Eye (tissue), 1 donor: ENCODE data around the gene CDK8.

Experiments used
- DNase-seq: peaks from one replicate; pipeline ENCODE4 v3.0.0-alpha.2; 2015

Gene CDK8

DNA sequence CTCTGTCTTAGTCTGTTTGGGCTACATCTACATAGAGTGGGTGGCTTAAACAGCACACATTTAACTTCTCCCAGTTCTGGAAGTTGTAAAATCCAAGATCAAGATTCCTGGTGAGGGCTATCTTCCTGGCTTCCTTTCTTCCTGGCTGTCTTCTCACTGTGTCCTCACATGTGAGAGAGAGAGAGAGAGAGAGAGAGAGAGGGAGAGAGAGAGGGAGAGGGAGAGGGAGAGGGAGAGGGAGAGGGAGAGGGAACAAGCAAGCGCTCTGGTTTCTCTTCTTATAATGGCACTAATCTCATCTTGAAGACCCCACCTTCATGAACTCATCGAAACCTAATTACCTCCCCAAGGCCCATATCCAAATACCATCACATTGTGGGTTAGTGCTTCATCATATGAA lies 69.2 kb downstream of the CDK8 start:
- DNase-seq: no peak

DNA sequence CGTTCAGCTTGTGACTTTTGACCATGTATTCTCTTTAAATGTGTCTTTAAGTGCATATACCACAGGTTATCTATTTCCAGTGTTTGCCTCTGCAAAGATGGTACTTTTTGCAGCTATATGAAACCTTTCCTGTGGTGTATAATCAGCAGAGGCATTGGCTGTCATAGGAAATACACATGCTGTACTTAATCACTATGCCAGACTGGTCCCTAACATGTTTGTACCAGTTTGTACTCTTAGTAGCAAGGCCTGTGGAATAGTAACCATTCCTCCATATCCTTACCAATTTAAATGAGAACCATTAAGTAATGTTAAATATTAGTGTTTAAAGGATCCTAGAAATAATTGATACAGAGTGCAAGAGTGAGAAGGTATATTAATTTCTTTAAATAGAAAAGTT lies 69.8 kb downstream of the CDK8 start:
- no peak for DNase-seq

DNA sequence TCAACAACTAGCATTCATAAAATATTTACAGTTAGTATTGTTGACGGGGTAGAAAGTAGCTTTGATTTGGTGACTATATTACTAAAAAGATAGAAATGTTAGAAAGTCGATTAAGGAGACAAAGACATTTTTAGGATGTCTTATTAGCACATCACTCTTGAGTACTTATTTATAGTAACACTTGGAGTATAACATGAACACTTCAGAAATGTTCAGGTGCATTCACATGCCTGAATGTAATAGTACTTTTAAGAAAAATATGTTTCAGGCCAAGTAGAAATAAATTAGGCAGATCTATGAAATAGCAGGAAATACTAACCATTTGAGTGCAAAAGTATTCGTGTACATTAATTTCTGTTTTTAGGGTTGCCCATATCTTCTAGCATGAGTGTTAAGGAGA lies 70.4 kb downstream of the CDK8 start:
- no peak for DNase-seq

DNA sequence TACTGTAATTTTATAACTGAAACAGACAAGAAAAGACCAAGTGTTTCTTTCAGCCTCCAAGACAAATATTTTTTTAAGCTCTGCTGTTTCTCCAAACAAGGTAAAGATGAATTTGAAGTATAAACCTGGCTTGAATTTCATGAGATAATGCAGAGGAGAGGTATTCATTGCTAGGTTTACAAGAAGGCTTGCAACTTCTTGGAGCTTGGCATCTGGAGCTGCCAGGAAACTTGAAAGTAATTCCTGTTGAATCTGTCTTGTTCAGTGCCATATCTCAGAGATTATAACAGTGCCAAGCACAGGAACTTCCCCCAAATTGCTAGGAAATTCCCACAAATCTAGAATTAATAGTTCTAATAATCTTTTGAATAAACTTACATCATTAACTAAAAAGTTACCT lies 70.9 kb downstream of the CDK8 start:
- DNase-seq: no peak

DNA sequence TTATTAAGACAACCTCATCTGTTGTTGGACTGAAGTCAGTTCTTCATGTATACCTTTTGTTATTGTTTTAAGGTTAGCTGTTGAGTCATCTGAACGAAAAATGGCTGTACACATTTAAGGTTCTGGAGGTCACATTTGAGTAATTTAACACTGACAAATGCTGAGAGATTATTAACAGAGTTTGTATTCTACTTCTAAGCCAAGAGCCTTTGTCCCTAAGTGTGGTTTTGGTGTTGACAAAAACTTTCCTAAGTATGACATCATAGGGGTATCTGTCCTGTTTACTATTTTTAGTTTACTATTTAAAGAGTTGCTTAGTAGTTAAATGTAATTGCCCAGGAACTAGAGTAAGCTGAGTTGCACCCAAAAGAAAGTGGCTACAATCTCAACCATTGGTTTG lies 71.9 kb downstream of the CDK8 start:
- DNase-seq: no peak

DNA sequence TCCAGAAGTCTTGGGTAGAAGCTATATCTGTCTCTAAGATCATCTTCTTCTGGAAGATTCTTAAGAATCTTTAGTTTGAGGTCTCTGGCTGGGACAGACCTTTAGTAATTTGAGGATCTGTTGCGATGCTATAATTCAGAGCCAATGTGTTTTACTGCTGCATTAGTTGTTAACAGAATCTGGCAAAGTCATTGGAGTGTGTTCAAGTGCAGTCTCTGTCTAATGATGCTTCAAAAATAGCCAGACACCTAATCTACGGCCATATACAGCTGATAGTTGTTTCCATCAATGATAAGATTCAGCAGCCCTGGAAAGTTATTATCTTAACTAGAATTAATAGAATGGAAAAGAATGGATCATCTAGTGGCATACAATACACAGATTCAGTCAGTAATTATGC lies 72.6 kb downstream of the CDK8 start:
- no peak for DNase-seq

DNA sequence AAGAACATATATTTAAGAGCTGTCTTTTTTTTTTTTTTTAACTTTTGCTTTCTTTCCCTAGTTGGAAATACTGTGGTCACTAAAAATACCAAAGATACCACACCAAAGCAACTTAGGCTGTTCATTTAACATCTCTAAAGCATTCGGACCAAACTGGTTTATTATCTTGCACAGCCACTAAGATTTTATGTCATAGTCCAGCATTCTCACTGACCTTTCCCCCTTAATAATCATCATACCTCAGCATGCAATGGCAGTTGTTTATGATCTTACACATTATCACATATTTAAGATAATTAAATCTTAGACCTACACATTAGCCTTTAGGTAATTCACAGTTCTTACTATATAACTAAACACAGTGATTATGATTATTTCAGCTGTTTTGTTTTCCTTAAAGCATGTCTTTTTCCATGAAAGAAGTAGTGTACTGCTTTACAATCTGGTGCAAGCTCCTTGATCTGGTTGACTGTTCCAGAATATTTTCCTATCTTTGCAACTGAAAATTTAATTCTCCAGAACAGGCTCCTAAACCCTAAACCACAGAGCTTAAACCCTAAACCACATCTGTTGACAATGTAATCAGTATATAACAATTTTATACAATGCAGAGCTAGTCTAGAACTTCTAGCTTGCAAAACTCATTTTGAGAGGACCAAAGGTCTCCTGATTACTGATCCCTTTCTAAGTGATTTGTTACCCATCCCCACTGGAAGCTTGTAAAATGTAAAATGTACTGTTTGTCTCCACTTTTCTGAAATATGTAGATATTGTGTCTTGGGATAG lies 74.2 kb downstream of the CDK8 start:
- no peak for DNase-seq

DNA sequence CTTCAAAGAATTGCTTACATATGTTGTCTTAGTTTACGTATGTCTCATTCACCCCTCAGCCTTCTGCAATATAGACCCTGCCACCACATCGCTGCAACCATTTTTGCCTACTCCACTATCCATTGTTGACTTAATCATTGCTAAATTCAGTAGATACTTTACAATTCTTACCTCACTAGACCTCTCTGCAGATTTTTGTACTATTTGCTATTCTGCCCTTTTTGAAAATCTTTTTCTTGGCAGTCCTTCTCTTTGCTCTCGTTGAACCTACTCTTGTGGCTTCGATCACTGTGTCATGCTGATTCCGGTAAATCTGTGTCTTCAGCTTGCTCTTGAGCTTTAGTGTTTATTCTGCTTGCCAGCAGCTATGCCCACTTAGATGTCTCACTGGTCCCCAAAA lies 81.2 kb downstream of the CDK8 start:
- DNase-seq: no peak

DNA sequence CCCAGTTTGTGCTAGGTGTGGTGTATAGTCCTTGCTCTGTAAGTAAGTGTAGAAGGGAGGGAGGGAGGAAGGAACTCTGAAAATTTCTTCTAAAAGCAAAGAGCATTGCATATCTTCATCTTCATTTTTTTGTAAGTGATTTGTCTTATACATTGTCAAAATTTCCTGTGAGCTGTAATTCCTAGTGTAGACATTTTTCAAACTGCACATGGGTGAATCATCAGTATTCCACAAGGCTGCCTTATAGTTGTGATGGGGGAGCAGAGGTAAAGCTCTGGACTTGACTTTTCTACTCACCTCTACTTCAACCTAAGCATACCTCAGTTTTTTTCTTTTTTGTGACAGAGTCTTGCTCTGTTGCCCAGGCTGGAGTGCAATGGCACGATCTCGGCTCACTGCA lies 86.9 kb downstream of the CDK8 start:
- DNase-seq: no peak

DNA sequence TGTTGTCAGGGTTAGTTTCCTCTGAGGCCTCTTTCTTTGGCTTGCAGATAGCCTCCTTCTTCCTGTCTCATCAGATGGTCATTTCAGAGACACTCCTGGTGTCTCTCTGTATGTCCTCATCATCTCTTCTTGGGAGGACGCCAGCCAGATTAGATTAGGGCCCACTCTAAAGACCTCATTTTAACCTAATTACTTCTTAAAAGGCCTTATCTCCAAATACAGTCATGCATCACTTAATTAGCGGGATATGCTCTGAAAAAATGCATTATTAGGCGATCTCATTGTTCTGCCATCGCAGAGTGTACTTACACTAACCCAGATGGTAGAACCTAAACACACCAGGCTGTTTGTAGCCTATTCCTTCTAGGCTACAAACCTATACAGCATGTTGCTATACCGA lies 89.0 kb downstream of the CDK8 start:
- DNase-seq: no peak

DNA sequence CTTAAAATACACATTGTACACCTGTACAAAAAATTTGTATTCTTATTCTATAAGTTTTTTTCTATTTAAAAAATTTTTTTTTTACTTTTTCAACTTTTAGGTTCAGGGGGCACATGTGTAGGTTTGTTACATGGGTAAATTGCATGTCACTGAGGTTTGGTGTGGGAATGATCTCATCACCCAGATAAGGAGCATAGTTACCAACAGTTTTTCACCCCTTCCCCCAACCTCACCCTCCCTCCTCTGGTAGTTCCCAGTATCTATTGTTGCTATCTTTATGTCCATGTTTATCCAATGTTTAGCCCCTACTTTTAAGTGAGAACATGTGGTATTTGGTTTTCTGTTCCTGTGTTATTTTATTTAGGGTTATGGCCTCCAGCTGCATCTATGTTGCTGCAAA lies 89.9 kb downstream of the CDK8 start:
- DNase-seq: no peak

DNA sequence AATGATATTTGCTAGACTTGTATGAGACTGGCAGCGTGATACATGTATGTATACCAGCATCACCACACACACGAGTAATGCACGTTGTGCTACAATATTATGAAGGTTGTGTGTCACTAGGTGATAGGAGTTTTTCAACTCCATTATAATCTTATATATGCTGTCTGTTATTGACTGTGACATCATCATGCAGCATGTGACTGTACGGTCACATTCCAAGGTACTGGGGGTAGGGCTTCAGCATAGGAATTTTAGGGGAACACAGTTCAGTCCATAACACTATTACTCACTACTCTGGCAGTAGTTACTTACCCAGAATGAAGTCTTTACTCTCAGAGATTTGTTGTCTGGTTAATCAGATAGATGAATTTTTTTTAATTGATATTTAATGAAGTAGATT lies 91.1 kb downstream of the CDK8 start:
- DNase-seq: no peak

DNA sequence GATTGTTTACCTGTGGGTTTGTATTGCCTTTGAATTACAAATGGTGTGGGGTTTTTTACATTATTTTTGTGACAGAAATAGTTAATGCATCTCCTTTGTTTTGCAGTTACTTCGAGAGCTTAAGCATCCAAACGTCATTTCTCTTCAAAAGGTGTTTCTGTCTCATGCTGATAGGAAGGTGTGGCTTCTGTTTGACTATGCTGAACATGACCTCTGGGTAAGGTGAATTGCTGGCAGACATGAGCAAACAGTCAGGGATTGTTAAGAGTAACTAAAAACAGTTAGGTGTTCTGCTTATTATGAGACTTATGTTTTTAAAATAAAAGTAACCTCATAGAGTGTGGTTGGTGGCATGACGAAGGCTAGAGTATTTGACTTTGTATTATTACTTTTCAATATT lies 95.0 kb downstream of the CDK8 start:
- DNase-seq: no peak

DNA sequence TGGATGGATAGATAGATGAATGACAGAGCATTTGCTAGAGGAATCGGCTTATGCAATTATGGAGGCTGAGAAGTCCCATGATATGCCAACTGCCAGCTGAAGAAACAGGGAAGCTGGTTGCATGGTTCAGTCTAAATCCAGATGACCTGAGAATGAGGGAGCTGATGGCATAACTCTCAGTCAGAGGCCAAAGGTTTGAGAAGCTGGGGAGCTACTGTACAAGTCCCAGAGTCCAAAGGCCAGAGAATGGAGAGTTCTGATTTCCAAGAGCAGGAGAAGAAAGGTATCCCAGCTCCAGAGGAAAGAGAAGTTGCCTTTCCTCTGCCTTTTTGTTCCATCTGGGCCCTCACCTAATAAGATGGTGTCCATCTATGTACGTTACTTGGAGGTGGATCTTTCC lies 108.3 kb downstream of the CDK8 start:
- no peak for DNase-seq

DNA sequence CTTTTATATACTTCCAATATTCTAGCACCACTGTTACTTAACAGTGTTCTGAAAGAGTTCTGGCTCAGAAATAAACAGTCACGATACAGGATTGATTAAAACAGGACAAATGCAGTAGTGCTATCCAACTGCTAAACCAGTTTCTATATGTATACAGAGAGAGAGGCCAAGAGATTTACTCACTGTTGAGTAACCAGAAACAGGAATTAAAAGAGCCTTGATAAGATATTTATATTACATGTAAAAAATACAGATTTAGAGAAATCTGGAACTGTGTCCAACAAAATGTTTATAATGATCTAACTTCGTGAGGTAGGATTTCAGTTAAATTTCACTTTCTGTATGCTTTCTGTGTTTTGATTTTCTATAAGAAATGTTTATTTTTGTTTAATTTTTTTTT lies 116.6 kb downstream of the CDK8 start:
- DNase-seq: no peak

DNA sequence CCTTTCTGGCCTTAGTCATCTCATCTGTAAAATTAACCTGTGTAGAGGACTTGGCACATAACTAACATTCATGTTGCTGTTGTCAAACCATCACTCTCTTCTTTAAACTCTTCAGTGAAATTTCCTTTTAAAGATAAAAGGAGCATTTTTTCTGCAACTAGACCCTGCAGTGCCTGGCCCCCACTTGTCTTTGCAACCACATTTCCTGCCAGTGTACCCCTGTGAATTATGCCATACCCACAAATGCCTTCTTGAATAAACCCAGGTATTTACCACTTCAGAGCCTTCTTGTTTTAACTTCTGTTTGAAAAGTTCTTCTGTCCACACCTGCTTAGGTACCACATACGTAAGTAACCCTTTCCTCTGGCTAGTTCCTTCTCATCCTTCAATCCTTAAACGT lies 118.8 kb downstream of the CDK8 start:
- DNase-seq: no peak

DNA sequence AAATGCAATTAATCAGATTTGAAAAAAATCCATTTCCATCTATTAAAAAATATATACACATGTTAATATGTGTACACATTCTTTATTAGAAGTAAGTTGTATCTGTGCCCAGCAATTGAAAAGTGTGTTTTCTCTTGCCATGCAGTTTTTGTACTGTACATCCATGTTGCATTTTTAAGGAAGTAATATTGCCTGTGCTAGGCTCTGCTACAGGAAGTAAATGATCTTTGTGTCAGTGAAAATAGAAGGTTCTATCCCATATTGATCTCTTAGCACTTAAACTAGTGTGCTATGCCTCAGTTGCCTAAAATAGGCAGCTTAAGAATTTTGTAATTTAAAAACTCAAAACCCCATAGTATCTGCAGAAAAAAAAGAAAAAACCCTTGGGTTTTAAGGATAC lies 122.5 kb downstream of the CDK8 start:
- DNase-seq: no peak

DNA sequence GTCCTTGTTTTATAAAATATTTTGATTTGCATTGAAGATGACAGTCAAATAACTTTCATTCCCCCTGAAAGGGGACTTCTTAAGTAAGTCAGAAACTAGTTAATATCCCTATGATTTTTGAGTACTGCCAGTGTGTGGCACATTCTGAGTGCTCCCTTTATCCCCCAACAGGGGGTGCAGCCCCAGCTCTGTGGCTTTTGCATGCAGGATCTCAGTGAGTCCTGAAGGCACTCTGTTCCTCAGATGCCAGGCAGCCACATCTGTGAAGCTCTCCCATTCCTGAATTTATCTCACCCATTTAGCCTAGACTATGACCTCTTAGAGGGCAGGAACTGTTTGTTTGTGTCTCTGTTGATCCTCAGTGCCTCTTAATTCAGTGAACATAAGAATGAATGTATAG lies 123.1 kb downstream of the CDK8 start:
- DNase-seq: no peak

DNA sequence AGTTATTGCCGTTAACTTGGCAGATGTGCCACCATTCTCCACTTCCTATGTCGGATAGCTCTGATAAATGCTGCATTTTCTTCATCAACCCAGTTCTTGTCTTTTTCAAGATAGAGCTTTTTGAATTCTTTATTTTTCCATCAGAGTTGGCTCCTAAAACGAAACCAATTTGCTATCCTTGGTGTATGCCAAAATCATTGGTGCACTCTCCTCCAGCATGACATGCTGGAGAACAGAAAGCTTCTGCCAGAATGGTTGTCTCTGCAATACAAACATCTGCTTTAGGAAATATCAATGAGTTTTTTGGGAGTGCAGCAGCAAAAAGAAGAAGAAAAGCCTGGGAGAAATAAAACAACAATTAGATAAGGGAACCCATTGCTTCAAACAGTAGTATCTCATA lies 124.2 kb downstream of the CDK8 start:
- DNase-seq: no peak

DNA sequence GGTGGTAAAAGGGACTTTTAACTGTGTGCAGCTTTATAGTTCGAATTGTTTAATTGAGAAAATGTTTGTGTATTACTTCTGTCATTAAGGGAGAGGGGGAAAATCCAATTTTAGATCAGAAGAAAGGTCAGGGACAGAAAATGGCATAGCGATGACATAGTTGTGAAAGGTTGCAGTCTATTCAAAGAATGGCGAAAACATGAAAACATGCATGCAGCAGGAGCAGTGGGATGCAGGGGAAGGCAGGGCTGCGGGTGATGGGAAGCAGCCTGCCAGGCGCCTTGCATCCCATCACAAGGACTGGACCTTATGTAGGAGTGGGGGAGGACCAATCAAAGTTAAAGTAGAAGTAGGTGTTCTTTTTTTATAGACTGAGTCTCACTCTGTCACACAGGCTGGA lies 125.9 kb downstream of the CDK8 start:
- no peak for DNase-seq

DNA sequence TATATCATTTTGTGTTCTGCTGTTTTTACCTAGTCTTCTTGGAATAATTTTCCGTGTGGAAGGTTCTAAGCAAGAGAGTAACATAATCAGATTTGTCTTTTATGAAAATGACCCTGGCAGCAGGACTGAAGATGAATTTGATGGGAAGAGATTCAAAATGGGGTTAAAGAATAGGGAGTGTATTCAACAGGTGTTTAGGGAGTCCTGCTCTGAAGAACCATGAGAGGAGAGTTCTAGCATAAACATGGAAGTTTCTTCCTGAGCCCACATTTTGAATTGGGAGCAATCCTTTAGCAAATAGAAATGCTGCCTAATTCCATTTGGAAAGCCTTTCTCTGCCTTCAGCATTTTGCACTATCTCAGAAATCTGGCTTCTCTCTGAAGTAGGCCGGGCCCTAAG lies 127.0 kb downstream of the CDK8 start:
- DNase-seq: no peak

DNA sequence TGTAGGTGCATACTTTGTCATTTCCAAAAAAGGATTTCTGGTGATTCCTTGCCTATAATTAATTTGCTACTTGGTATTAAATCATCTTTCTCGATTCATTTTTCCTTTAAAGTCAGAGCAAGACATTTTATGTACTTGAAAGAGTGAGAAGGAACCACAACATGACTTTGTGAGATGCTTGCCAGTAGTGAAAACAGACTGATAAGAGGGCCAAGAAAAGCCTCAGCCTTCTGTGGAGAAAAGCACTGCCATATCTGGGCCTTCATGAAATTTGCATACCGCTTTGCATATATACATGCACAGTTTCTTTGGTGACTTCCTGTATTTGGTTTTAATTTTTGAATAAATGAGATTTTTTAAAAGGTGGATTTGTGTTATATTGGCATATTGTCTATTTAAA lies 128.4 kb downstream of the CDK8 start:
- no peak for DNase-seq

DNA sequence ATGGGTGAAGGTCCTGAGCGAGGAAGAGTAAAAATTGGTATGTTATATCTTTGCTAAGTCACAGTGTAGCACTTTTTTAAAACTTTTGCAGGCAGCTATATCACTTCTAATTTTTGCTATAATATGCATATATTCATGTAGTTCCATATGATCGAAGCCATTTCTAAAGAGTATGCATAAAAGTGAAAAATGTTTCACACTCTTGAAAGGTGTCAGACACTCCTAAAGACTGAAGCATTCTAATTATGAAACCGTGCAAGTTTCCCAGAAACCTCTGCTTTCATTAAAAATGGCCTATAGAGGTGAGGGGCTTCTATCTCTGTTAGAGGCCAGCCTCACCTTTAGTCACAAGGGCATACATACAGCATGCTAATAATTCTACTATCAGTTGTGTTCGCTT lies 128.9 kb downstream of the CDK8 start:
- DNase-seq: no peak

DNA sequence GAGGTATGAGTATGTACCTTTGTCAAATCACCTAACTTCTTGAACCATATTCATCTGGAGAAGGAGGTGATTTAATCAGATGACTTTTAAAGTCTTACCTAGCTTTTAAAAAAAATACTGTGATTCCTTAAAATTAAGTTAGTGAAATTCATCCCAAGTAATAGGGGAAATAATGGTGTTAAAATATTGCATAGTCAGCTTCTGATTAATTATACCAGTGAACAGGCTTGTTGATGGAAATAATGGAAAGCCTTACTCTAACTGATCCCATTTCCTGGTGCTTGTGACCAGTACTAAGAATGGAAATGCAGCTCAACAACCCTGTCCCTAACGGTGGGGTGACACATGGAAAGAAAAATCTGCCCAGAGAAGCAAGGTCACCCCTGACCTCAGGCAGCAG lies 130.7 kb downstream of the CDK8 start:
- DNase-seq: no peak

DNA sequence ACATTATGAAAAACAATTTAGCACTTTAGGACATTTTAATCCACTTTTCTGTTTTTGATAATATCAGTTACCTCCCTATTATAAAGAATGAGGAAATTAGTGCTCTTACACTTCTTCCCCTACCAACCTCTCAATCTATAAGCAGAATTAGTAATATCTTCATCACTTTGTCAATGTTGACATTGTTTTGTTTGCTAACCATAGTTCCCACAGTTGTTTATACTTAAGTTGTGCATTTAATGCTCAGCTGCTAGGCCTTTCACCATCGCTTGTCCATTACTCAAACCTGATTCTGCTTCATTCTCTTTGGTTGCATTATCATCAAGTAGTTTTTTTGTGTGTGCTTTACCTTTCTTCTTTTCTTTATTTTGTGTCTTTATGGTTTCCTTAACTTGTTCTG lies 132.1 kb downstream of the CDK8 start:
- no peak for DNase-seq

DNA sequence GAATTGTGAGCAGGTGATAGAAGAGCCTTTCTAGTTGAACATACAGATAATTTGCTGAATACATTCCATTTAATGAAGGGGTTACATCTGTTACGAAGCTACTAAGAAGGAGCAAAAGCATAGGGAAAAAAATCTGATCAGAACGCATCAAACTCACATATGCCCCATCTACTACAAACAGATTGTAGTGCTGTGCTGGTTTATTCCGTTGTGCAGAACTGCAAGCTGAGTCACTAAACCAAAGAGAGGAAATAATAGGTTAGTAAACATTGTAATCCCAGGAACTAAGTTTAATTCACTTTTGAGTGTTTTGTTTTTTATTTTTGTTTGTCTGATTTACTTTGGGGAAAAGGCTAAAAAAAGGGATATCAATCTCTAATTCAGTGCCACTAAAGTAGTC lies 136.3 kb downstream of the CDK8 start:
- DNase-seq: no peak
